GM23248 (cell line): ENCODE results near the gene KCNA3. TPM values are rescaled to one million over a fixed set of nuclear protein-coding genes. Genes with fewer than 3 reads are reported as not detected.

Experiments used
- DNase-seq: peaks from one replicate; pipeline ENCODE4 v3.0.0-alpha.2; 2015
- H2AFZ ChIP-seq: fragments of 200-600 bp; sonication (generic); 2 replicates; pipeline ENCODE4 v1.6.1; 2016; ENCODE audit warnings: antibody characterized with exemption
- H3F3A ChIP-seq: fragments of 200-600 bp; sonication (generic); 2 replicates; pipeline ENCODE4 v1.6.1; 2016; ENCODE audit warnings: mild to moderate bottlenecking, antibody characterized with exemption, mixed run types; ENCODE audit not compliant: insufficient read depth
- H3K27ac ChIP-seq: fragments of 200-600 bp; sonication (generic); 2 replicates; pipeline ENCODE4 v1.5.1; 2016; ENCODE audit warnings: mild to moderate bottlenecking
- H3K27me3 ChIP-seq: fragments of 200-600 bp; sonication (generic); replicated peaks from 2 replicates; pipeline ENCODE4 v1.6.1; 2016; ENCODE audit warnings: mild to moderate bottlenecking; ENCODE audit not compliant: insufficient read depth
- H3K36me3 ChIP-seq: fragments of 200-600 bp; sonication (generic); 2 replicates; pipeline ENCODE4 v1.6.1; 2016; ENCODE audit warnings: low read depth, mild to moderate bottlenecking
- H3K4me1 ChIP-seq: fragments of 200-600 bp; sonication (generic); 2 replicates; pipeline ENCODE4 v1.6.1; 2016; ENCODE audit warnings: mild to moderate bottlenecking; ENCODE audit not compliant: insufficient read depth
- H3K4me2 ChIP-seq: fragments of 200-600 bp; sonication (generic); one replicate; pipeline ENCODE4 v1.6.1; 2016; ENCODE audit warnings: mild to moderate bottlenecking; ENCODE audit not compliant: unreplicated experiment
- H3K4me3 ChIP-seq: fragments of 200-600 bp; sonication (generic); 2 replicates; pipeline ENCODE4 v1.5.1; 2016; ENCODE audit warnings: mild to moderate bottlenecking
- H3K79me2 ChIP-seq: fragments of 200-600 bp; sonication (generic); 2 replicates; pipeline ENCODE4 v1.6.1; 2016; ENCODE audit warnings: mild to moderate bottlenecking; ENCODE audit not compliant: insufficient read depth
- H3K9ac ChIP-seq: fragments of 200-600 bp; sonication (generic); 2 replicates; pipeline ENCODE4 v1.6.1; 2016; ENCODE audit warnings: mild to moderate bottlenecking
- H3K9me2 ChIP-seq: fragments of 200-600 bp; sonication (generic); 2 replicates; pipeline ENCODE4 v1.6.1; 2016; ENCODE audit warnings: mixed run types, mild to moderate bottlenecking, moderate library complexity; ENCODE audit not compliant: insufficient read depth
- H3K9me3 ChIP-seq: fragments of 200-600 bp; sonication (generic); one replicate; pipeline ENCODE4 v1.6.1; 2017; ENCODE audit warnings: low read depth
- H4K20me1 ChIP-seq: fragments of 200-600 bp; sonication (generic); 2 replicates; pipeline ENCODE4 v1.6.0; 2016; ENCODE audit not compliant: insufficient read depth
- EZH2 ChIP-seq: fragments of 200-600 bp; sonication (generic); IDR thresholded peaks from 2 replicates; pipeline ENCODE4 v1.6.1; 2018; ENCODE audit warnings: antibody characterized with exemption, mild to moderate bottlenecking; ENCODE audit not compliant: insufficient read depth, poor library complexity, severe bottlenecking
- EZH2phosphoT487 ChIP-seq: fragments of 200-600 bp; sonication (generic); IDR thresholded peaks from 2 replicates; pipeline ENCODE4 v1.6.1; 2018; ENCODE audit warnings: antibody characterized with exemption, moderate library complexity, mild to moderate bottlenecking, low read depth; ENCODE audit not compliant: insufficient read depth
- WGBS, 2 experiments: methylation state at CpG; one replicate each; pipeline ENCODE4 v1.1.6; 2015 to 2017; ENCODE audit warnings: low lambda C conversion rate in 2 of 2, low coverage in 1 of 2; ENCODE audit errors: missing lambda C conversion rate in 2 of 2; 5-methylcytosine and 5-hydroxymethylcytosine counted together
- in situ Hi-C: fragments of 300-500 bp; cut with MboI; formaldehyde crosslinking; loops from 2 replicates; pipeline ENCODE4 v1.15.0; 2020
- polyA plus RNA-seq: library from polyadenylated mRNA; unstranded; fragments of >200 nt; fragmentation: Nextera tagmentation; extraction: Ambion mirVana; gene quantifications from 2 replicates; pipeline ENCODE4 v1.2.1, GENCODE V29; 2016
- total RNA-seq: library from RNA; depleted of rRNA; stranded (reverse); fragments of >200 nt; shearing (Covaris generic); gene quantifications from 2 replicates; pipeline ENCODE4 v1.2.3, GENCODE V29; 2014

Gene KCNA3
- total and polyA plus RNA-seq, 2 experiments from 2014 or later: not detected

DNA sequence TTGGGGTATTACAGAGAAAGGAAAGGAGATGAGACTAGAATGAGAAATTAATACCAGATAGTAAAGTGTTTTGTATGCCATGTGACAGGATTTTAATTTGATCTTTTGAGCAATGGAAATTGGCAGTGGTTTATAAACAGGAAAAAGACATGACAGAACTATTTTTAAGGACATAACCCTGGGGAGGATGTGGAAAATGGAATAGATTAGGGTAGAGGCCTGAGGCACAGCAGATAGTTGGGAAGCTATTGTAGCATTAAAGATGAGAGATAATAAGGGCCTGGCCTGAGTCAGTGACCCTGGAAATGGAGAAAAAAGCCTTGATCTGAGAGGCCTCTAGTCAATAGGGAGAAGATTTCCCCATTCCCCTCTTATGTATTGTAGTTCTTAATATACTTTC lies 22.1 kb upstream of the KCNA3 start:
- Histone ChIP-seq H3K4me3 (no peak overlapping the region), H3K9me3 (no peaks in the 10 kb centered on the region), H3F3A (no peaks in the 10 kb centered on the region), H4K20me1 (no peaks in the 10 kb centered on the region), H3K79me2 (no peaks in the 10 kb centered on the region), H3K4me1 (no peaks in the 10 kb centered on the region), H3K9ac (no peak overlapping the region), H3K27me3 (no peaks in the 10 kb centered on the region; the same call in 1 of the 2 replicates), H3K27ac (no peak overlapping the region), H3K9me2 (no peaks in the 10 kb centered on the region), H2AFZ (no peak overlapping the region), H3K4me2 (no peak overlapping the region), H3K36me3 (no peaks in the 10 kb centered on the region)
- in situ Hi-C loops: no loop called here
- no peak for DNase-seq
- TF ChIP-seq EZH2phosphoT487: no peak
- TF ChIP-seq EZH2: no peak

DNA sequence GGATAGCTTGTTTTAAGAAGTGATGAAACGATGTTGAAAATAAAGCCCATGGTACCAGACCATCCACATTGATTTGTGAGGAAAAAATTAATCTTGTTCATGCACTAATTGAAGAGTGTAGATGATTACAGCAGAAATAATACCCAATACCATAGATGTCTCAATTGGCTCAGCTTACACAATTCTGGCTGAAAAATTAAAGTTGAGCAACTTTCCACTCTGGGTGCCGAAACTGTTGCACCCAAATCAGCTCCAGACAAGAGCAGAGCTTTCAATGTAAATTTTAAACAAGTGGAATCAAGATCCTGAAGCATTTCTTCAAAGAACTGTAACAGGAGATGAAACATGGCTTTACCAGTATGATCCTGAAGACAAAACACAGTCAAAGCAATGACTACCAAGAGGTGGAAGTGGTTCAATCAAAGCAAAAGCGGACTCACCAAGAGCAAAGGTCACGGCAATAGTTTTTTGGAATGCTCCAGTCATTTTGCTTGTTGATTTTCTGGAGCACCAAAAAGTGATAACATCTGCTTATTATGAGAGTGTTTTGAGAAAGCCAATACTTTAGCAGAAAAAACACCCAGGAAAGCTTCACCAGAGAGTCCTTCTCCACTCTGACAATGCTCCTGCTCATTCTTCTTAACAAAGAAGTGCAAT lies 16.1 kb upstream of the KCNA3 start:
- WGBS, 2 experiments: 29 to 30% methylated on average over 4 of the region's 4 CpGs
- H2AFZ ChIP-seq: no peak overlapping the region
- in situ Hi-C loops: no loop called here

DNA sequence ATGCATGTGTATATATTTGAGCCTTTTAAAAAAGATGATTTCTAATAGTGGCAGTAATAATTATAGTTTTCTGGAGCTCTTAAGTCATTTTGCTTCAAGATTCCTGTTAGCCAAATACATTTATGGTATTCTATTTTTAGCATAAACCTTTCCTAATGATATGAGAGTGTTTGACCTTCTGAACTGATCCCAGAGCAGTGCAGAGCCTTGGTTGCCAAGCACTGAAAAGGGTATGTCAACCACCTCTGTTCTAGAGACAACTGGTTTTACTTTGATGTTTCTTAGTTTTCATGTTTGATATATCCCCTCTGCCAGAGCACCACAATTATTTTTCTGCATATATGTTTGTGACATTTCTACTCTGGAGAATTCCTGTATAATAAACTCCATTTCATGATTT lies 15.1 kb upstream of the KCNA3 start:
- Histone ChIP-seq H3F3A (no peaks in the 10 kb centered on the region), H3K27me3 (peaks cover 14% of the 10 kb centered on the region; the same call in 1 of the 2 replicates), H2AFZ (no peak overlapping the region), H3K4me3 (no peak overlapping the region), H3K9me3 (no peaks in the 10 kb centered on the region), H3K9me2 (no peaks in the 10 kb centered on the region), H3K36me3 (no peaks in the 10 kb centered on the region), H3K4me2 (no peak overlapping the region), H3K79me2 (no peaks in the 10 kb centered on the region), H3K27ac (no peak overlapping the region), H4K20me1 (no peaks in the 10 kb centered on the region), H3K4me1 (peaks cover 4% of the 10 kb centered on the region; the same call in 1 of the 2 replicates), H3K9ac (no peak overlapping the region)
- in situ Hi-C loops: no loop called here
- TF ChIP-seq EZH2 (no peak), EZH2phosphoT487 (no peak)
- DNase-seq: no peak

More for the DNA sequence above, 16.1 kb upstream of the KCNA3 start:
- H3K9ac ChIP-seq: no peak overlapping the region
- no peaks in the 10 kb centered on the region for H3K36me3 ChIP-seq
- H3F3A ChIP-seq: no peaks in the 10 kb centered on the region
- no peaks in the 10 kb centered on the region for H4K20me1 ChIP-seq
- no peak overlapping the region for H3K4me2 ChIP-seq
- no peaks in the 10 kb centered on the region for H3K9me3 ChIP-seq
- no peak overlapping the region for H3K27ac ChIP-seq
- DNase-seq: no peak
- peaks cover 14% of the 10 kb centered on the region; the same call in 1 of the 2 replicates for H3K27me3 ChIP-seq
- no peaks in the 10 kb centered on the region for H3K79me2 ChIP-seq
- no peaks in the 10 kb centered on the region for H3K9me2 ChIP-seq
- no peak overlapping the region for H3K4me3 ChIP-seq
- no peak for TF ChIP-seq EZH2
- TF ChIP-seq EZH2phosphoT487: no peak
- peaks cover 4% of the 10 kb centered on the region; the same call in 1 of the 2 replicates for H3K4me1 ChIP-seq

DNA sequence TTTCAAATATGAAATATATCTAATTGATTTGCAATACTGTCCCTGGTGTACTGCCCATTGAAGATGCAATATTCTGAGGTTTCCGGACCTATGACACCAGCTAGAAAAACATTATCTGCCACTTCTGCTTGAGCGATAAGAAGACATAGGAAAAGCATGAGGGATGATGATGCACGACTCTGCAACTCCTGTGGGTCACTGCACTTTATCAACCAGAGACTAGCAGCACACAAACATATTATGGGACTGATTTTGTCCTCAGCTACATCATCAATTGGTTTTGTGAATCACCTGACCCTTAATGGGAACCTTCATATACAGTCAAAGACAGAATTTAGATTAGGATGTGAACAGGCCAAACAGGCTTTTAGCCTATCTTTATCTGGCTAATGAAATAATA lies 13.8 kb upstream of the KCNA3 start:
- H3K4me3 ChIP-seq: no peak overlapping the region
- no peaks in the 10 kb centered on the region for H4K20me1 ChIP-seq
- in situ Hi-C loops: no loop called here
- TF ChIP-seq EZH2phosphoT487: no peak
- TF ChIP-seq EZH2: no peak
- H3K9me3 ChIP-seq: no peaks in the 10 kb centered on the region
- H3K27ac ChIP-seq: no peak overlapping the region
- peaks cover 14% of the 10 kb centered on the region; the same call in 1 of the 2 replicates for H3K27me3 ChIP-seq
- no peaks in the 10 kb centered on the region for H3F3A ChIP-seq
- H3K4me1 ChIP-seq: peaks cover 4% of the 10 kb centered on the region; the same call in 1 of the 2 replicates
- WGBS, 2 experiments: 40% methylated on average over 3 of the region's 3 CpGs
- H3K79me2 ChIP-seq: no peaks in the 10 kb centered on the region
- no peak for DNase-seq
- no peaks in the 10 kb centered on the region for H3K9me2 ChIP-seq
- H3K4me2 ChIP-seq: no peak overlapping the region
- H2AFZ ChIP-seq: no peak overlapping the region
- no peak overlapping the region for H3K9ac ChIP-seq
- no peaks in the 10 kb centered on the region for H3K36me3 ChIP-seq
